Suprapubic skin (tissue), 4 donors: ENCODE results near the gene SMIM24. TPM values are rescaled to one million over a fixed set of nuclear protein-coding genes. Genes with fewer than 3 reads are reported as not detected.

Experiments used
- DNase-seq, 2 donors: peaks; one replicate each; pipeline ENCODE4 v3.0.0-alpha.2; 2019; ENCODE audit warnings: low spot score in 2 of 2
- H3K27ac ChIP-seq: fragments of 200-600 bp; sonication (generic); one replicate; pipeline ENCODE4 v1.5.1; 2019
- H3K27me3 ChIP-seq: fragments of 200-600 bp; sonication (generic); one replicate; pipeline ENCODE4 v1.5.1; 2019
- H3K36me3 ChIP-seq: fragments of 200-600 bp; sonication (generic); one replicate; pipeline ENCODE4 v1.5.1; 2019
- H3K4me1 ChIP-seq: fragments of 200-600 bp; sonication (generic); one replicate; pipeline ENCODE4 v1.5.1; 2019
- H3K4me3 ChIP-seq: fragments of 200-600 bp; sonication (generic); one replicate; pipeline ENCODE4 v1.5.1; 2019; ENCODE audit warnings: mild to moderate bottlenecking
- H3K9me3 ChIP-seq: fragments of 200-600 bp; sonication (generic); one replicate; pipeline ENCODE4 v1.5.1; 2019
- EP300 ChIP-seq: sonication (generic); formaldehyde crosslinking; IDR thresholded peaks from one replicate; pipeline ENCODE4 v1.6.1; 2017; ENCODE audit warnings: antibody characterized with exemption
- POLR2A ChIP-seq, 2 donors: fragments of 450-650 bp; IDR thresholded peaks; one replicate each; pipeline ENCODE4 v1.6.1; 2017; ENCODE audit warnings: antibody characterized with exemption in 2 of 2, mild to moderate bottlenecking in 2 of 2, moderate library complexity in 2 of 2
- POLR2AphosphoS5 ChIP-seq, 3 donors: sonication (generic); formaldehyde crosslinking; IDR thresholded peaks; one replicate each; pipeline ENCODE4 v1.6.1; 2017; ENCODE audit warnings: antibody characterized with exemption in 3 of 3
- WGBS: methylation state at CpG from one replicate; pipeline ENCODE4 v1.1.5; 2018; 5-methylcytosine and 5-hydroxymethylcytosine counted together
- total RNA-seq, 4 donors: library from RNA; depleted of rRNA; stranded (reverse); fragments of >200 nt; gene quantifications; one replicate each; pipeline ENCODE4 v1.1.0, GENCODE V29; 2016
- TF ChIP-seq, protein P1 (sequence below), 2 donors: fragments of 200-600 bp in 1 of 2; fragments of 450-650 bp in 1 of 2; sonication (generic) in 1 of 2; IDR thresholded peaks; one replicate each; pipeline ENCODE4 v1.5.1; 2016 to 2019; ENCODE audit warnings: antibody characterized with exemption in 2 of 2, mild to moderate bottlenecking in 1 of 2, moderate library complexity in 1 of 2

Gene SMIM24
- total RNA-seq, 4 donors from 2014 or later: 2.1 TPM; not detected in 3

DNA sequence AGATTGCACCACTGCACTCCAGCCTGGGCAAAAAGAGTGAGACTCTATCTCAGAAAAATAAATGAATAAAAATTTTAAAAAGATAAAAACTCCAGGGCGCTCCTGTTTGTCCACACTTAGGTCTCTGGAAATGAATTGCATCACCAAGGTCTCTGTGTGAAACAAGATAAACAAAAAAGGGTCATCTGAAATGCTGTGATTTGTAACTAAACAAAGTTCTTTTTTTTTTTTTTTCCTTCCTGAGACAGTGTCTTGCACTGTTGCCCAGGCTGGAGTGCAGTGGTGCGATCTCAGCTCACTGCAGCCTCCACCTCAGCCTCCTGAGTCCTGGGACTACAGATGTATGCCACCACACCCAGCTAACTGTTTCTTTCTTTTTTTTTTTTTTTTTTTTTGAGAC lies 37.3 kb upstream of the SMIM24 start:
- Histone ChIP-seq H3K9me3 (no peaks in the 10 kb centered on the region), H3K4me1 (peaks cover 19% of the 10 kb centered on the region), H3K36me3 (peaks cover 20% of the 10 kb centered on the region), H3K4me3 (no peak overlapping the region), H3K27me3 (no peaks in the 10 kb centered on the region), H3K27ac (no peak overlapping the region)
- DNase-seq: no peak
- TF ChIP-seq, protein P1, sequence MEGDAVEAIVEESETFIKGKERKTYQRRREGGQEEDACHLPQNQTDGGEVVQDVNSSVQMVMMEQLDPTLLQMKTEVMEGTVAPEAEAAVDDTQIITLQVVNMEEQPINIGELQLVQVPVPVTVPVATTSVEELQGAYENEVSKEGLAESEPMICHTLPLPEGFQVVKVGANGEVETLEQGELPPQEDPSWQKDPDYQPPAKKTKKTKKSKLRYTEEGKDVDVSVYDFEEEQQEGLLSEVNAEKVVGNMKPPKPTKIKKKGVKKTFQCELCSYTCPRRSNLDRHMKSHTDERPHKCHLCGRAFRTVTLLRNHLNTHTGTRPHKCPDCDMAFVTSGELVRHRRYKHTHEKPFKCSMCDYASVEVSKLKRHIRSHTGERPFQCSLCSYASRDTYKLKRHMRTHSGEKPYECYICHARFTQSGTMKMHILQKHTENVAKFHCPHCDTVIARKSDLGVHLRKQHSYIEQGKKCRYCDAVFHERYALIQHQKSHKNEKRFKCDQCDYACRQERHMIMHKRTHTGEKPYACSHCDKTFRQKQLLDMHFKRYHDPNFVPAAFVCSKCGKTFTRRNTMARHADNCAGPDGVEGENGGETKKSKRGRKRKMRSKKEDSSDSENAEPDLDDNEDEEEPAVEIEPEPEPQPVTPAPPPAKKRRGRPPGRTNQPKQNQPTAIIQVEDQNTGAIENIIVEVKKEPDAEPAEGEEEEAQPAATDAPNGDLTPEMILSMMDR (IDR thresholded peaks at IDR 0.05): no peak
- TF ChIP-seq POLR2AphosphoS5 (IDR thresholded peaks at IDR 0.05) (no peak), EP300 (no peak), POLR2A (IDR thresholded peaks at IDR 0.05) (no peak)
- 93% methylated on average over 2 of the region's 2 CpGs for WGBS

DNA sequence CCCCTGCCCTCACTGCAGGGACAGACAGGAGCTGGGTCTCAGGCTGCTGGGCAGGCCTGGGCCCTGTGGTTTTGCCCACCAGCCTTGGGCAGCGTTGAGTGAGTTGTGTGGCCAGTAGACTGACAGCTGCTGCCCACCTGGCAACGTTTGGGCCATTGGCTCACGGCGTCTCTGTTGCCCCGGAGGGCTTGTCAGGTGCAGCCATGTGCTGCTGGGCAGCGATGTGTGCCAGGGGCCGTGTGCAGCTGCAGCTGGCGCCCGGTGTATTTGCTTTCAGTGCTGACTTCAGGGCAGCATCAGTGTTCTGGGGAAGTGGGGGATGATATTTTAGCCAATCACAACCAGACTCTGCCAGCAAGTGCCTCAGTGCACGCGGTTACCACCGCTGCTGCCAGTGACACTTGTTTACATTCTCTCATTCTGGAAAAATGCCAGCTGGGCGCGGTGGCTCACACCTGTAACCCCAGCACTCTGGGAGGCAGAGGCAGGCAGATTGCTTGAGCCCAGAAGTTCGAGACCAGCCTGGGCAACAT lies 36.4 kb upstream of the SMIM24 start:
- Histone ChIP-seq H3K4me1 (peaks cover 19% of the 10 kb centered on the region), H3K4me3 (no peak overlapping the region), H3K9me3 (no peaks in the 10 kb centered on the region), H3K36me3 (peaks cover 13% of the 10 kb centered on the region), H3K27me3 (no peaks in the 10 kb centered on the region), H3K27ac (no peak overlapping the region)
- no peak for DNase-seq
- TF ChIP-seq POLR2AphosphoS5 (IDR thresholded peaks at IDR 0.05): no peak
- no peak for TF ChIP-seq POLR2A (IDR thresholded peaks at IDR 0.05)
- TF ChIP-seq EP300: no peak
- TF ChIP-seq, protein P1 (IDR thresholded peaks at IDR 0.05): no peak
- WGBS: 64% methylated on average over 10 of the region's 15 CpGs

DNA sequence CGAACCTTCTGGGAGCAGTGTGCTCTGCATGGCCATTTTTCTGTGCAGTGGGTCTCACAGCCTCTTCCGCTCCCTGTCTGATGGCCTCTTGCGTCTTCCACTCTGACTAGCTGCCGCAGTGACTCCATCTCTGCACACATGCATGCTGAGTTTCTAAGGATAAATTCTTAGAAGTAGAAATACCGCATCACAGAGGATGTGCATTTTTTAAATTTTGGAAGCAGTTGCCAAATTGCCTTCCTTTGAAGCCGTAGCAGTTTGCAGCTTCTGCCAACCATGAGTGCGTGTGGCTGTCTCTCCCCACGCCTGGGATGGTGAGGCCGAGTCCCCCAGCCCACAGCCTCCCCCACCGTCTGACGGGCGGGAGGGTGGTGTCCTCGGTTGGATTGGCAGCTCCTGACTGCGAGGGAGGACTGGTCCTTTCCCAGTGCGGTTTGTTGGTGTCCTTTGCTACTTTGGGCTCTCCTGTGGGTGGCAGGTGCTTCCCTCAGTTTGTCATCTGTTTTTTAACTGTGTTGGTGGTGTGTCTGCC lies 35.6 kb upstream of the SMIM24 start:
- TF ChIP-seq, protein P1 (IDR thresholded peaks at IDR 0.05): no peak
- TF ChIP-seq POLR2AphosphoS5 (IDR thresholded peaks at IDR 0.05) (no peak), POLR2A (IDR thresholded peaks at IDR 0.05) (no peak), EP300 (no peak)
- Histone ChIP-seq H3K9me3 (no peaks in the 10 kb centered on the region), H3K4me3 (no peak overlapping the region), H3K36me3 (peaks cover 18% of the 10 kb centered on the region), H3K4me1 (peaks cover 18% of the 10 kb centered on the region), H3K27ac (no peak overlapping the region), H3K27me3 (no peaks in the 10 kb centered on the region)
- WGBS: 50% methylated on average over 15 of the region's 15 CpGs
- no peak for DNase-seq

DNA sequence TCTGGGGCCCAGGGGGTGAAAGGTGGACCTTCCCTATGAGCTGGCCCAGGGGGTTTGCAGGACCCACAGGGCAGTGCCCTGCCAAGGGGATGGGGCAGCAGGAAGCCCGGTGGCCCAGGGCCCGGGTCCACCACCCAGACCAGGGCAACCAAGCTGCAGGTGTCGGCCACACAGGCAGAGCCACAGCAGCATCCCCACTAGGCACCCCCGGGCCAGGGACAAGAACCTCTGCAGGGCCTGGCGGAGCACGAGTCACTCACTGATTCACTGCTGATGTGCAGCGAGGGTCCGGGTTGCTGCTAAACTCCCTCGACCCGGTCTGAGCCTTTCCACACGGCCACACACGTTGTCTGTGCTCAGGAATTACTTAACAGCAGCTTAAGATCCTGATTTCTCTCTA lies 34.6 kb upstream of the SMIM24 start:
- no peak overlapping the region for H3K4me3 ChIP-seq
- no peaks in the 10 kb centered on the region for H3K27me3 ChIP-seq
- TF ChIP-seq POLR2AphosphoS5 (IDR thresholded peaks at IDR 0.05): no peak
- TF ChIP-seq, protein P1 (IDR thresholded peaks at IDR 0.05): no peak
- no peak for TF ChIP-seq EP300
- TF ChIP-seq POLR2A (IDR thresholded peaks at IDR 0.05): no peak
- no peaks in the 10 kb centered on the region for H3K9me3 ChIP-seq
- WGBS: 89% methylated on average over 12 of the region's 12 CpGs
- DNase-seq: no peak
- no peak overlapping the region for H3K27ac ChIP-seq
- peaks cover 13% of the 10 kb centered on the region for H3K4me1 ChIP-seq
- H3K36me3 ChIP-seq: peaks cover 24% of the 10 kb centered on the region

DNA sequence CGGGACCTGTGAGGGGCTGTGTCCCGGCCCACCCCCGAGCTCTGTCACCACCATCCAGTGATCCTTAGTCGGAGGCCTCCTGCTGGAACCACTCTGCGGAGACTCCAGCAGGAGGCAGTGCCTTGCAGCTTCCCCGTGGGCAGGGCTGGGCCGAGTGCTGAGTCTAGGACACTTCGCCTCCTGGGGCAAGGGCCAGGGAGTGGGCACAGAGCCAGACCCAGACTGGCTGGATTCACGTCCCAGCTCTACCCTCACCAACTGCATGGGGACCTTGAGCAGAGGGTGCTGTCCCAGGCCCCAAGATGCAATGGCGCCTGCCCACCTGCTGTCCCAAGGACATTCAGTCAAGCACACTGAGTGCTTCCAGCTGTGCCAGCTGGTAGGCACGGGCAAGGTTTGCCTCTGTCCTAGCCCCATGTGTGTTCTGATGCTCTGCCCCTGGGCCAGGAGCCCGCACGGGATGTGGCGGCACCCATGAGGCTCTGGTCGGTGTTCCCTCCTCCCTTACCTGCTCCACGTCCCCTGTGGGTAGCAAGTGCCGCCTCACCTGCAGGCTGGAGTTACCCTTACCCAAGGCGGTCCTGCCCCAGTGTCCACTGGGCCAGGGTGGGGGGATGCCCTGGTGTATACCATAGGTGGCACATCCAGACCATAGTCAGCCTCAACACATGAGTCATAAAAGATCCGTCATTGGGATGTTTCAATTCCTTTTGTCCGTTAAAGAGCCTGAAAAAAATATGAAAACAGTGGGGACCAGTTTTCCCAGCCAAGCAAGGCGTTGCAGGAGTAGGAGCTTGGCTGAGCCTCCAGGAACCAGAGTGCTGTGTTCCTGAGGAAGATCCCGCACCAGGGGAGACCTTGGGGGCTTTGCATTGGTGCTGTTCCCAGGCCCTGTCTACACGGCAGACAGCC lies 33.2 kb upstream of the SMIM24 start:
- Histone ChIP-seq H3K9me3 (no peaks in the 10 kb centered on the region), H3K27ac (no peak overlapping the region), H3K4me1 (peaks cover 19% of the 10 kb centered on the region), H3K36me3 (peaks cover 28% of the 10 kb centered on the region), H3K27me3 (no peaks in the 10 kb centered on the region), H3K4me3 (no peak overlapping the region)
- WGBS: 80% methylated on average over 15 of the region's 23 CpGs
- TF ChIP-seq POLR2AphosphoS5 (IDR thresholded peaks at IDR 0.05) (no peak), EP300 (no peak), POLR2A (IDR thresholded peaks at IDR 0.05) (no peak)
- TF ChIP-seq, protein P1 (IDR thresholded peaks at IDR 0.05): no peak
- DNase-seq: peak in 1 of 2 donors; percentile 57
